ENCODE measurements around the gene PEX26. TPM values are rescaled to one million over a fixed set of nuclear protein-coding genes. Genes with fewer than 3 reads are reported as not detected.
"Not testable (repeated sequence)": the region's sequence is repeated elsewhere in the genome, so short reads cannot be mapped to it uniquely, and the experiment has no call there.

Gene PEX26
- total RNA-seq, 2 donors from 2014 or later, result 41.8 to 48.1 TPM

DNA sequence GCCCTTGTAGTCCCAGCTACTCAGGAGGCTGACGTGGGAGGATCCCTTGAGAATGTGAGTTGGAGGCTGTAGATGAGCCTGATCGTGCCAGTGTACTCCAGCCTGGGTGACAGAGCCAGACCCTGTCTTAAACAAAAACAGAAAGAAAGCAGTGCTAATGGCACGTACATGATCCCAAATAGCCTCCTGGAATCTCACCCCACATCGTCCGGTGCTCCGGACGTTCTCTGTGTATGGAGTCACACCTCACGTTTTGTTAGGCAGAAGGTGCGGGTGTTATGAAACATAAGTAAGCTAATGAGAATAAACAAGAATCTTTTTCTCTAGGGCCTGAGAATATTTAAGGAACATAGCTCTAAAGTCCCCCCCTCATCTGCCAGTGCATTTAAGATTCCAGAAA lies 29.7 kb upstream of the PEX26 start:
- H3K27ac Mint-ChIP-seq, result no peak overlapping the region
- DNase-seq (no peak), ATAC-seq (replicated peaks in 1 of 2) (no peak)
- no peaks in the 10 kb centered on the region for H3K4me1 Mint-ChIP-seq (ENCODE audit: low read depth)
- H3K9me3 Mint-ChIP-seq, result no peaks in the 10 kb centered on the region
- no peaks in the 10 kb centered on the region for H3K27me3 Mint-ChIP-seq (ENCODE audit: low read depth)
- H3K36me3 Mint-ChIP-seq (ENCODE audit: insufficient read depth in 2 of 2), result no peaks in the 10 kb centered on the region
- H3K4me3 Mint-ChIP-seq, result no peak overlapping the region

DNA sequence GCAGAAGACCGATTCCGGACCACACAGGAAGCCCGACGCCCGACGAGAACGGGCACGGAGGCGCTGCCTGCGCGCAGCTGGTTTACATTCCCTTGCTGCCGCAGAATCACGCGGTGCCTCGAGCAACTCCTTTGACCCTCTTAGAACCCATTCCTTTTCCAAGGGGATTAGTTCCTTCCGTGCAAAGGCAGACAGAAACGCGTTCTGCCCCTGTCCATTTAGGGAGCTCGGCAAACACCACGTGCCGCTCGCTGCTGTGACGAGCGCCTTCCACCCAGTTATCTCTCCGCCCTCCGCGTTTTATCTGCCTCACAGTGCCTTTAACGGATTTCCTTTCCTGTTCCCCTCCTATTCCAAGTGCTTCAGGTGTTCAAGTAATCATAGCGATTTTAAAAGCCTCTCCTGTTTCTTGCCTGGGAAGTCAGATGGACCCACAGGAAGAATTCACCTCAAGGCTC lies 29.3 kb upstream of the PEX26 start:
- DNase-seq (no peak), ATAC-seq (replicated peaks in 1 of 2) (no peak)
- H3K36me3 Mint-ChIP-seq (ENCODE audit: insufficient read depth in 2 of 2), result no peaks in the 10 kb centered on the region
- H3K9me3 Mint-ChIP-seq, result no peaks in the 10 kb centered on the region
- H3K4me1 Mint-ChIP-seq (ENCODE audit: low read depth), result no peaks in the 10 kb centered on the region
- H3K4me3 Mint-ChIP-seq, result no peak overlapping the region
- H3K27ac Mint-ChIP-seq, result no peak overlapping the region
- H3K27me3 Mint-ChIP-seq (ENCODE audit: low read depth), result no peaks in the 10 kb centered on the region

DNA sequence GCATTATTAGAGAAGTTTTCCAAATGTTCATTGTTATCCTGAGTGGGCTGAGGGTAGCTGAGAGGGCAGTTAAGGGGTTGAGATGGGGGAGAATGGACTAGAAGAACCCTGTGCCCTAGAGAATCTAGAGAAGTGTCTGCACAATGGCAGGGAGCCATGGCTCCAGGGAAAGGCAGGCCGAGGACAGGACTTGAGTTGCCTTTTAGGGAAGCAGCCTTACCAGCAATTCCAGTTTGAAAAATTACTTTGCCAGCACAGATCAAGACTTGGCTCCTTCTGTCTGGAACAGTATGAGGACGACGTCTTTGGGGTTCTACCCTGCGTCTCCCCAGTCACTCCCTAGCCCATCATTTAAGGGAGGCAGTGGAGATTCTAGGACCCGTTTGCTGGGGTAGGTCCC lies 27.7 kb upstream of the PEX26 start:
- Mint-ChIP-seq H3K36me3 (ENCODE audit: insufficient read depth in 2 of 2) (no peaks in the 10 kb centered on the region), H3K9me3 (no peaks in the 10 kb centered on the region), H3K27me3 (ENCODE audit: low read depth) (no peaks in the 10 kb centered on the region), H3K27ac (no peak overlapping the region), H3K4me3 (no peak overlapping the region), H3K4me1 (ENCODE audit: low read depth) (no peaks in the 10 kb centered on the region)
- ATAC-seq (replicated peaks in 1 of 2), result no peak
- no peak for DNase-seq

DNA sequence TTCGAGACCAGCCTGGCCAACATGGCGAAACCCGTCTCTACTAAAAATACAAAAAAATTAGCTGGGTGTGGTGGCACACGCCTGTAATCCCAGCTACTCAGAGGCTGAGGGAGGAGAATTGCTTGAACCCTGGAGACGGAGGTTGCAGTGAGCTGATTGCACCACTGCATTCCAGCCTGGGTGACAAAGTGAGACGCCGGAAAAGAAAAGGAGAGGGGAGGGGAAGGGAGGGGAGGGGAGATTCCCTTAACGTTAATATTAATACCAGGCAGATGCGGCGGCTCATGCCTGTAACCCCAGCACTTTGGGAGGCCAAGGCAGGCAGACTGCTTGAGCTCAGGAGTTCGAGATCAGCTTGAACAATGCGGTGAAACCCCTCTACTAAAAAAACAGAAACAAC lies 26.7 kb upstream of the PEX26 start:
- DNase-seq; H3K4me3 Mint-ChIP-seq; H3K27me3 Mint-ChIP-seq (ENCODE audit: low read depth); H3K4me1 Mint-ChIP-seq (ENCODE audit: low read depth); H3K36me3 Mint-ChIP-seq (ENCODE audit: insufficient read depth in 2 of 2); ATAC-seq (replicated peaks in 1 of 2); H3K9me3 Mint-ChIP-seq; H3K27ac Mint-ChIP-seq: not testable (repeated sequence)

DNA sequence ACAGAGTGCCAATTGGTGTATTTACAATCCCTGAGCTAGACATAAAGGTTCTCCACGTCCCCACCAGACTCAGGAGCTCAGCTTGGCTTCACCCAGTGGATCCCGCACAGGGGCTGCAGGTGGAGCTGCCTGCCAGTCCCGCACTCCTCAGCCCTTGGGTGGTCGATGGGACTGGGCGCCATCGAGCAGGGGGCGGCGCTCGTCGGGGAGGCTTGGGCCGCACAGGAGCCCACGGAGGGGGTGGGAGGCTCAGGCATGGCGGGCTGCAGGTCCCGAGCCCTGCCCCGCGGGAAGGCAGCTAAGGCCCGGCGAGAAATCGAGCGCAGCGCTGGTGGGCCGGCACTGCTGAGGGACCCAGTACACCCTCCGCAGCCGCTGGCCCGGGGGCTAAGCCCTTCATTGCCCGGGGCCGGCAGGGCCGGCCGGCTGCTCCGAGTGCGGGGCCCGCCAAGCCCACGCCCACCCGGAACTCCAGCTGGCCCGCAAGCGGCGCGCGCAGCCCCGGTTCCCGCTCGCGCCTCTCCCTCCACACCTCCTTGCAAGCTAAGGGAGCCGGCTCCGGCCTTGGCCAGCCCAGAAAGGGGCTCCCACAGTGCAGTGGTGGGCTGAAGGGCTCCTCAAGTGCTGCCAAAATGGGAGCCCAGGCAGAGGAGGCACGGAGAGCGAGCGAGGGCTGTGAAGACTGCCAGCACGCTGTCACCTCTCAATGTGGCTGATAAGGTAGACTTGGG lies 24.4 kb upstream of the PEX26 start:
- H3K36me3 Mint-ChIP-seq (ENCODE audit: insufficient read depth in 2 of 2); ATAC-seq (replicated peaks in 1 of 2); DNase-seq; H3K27ac Mint-ChIP-seq; H3K4me1 Mint-ChIP-seq (ENCODE audit: low read depth); H3K4me3 Mint-ChIP-seq; H3K27me3 Mint-ChIP-seq (ENCODE audit: low read depth); H3K9me3 Mint-ChIP-seq: not testable (repeated sequence)

DNA sequence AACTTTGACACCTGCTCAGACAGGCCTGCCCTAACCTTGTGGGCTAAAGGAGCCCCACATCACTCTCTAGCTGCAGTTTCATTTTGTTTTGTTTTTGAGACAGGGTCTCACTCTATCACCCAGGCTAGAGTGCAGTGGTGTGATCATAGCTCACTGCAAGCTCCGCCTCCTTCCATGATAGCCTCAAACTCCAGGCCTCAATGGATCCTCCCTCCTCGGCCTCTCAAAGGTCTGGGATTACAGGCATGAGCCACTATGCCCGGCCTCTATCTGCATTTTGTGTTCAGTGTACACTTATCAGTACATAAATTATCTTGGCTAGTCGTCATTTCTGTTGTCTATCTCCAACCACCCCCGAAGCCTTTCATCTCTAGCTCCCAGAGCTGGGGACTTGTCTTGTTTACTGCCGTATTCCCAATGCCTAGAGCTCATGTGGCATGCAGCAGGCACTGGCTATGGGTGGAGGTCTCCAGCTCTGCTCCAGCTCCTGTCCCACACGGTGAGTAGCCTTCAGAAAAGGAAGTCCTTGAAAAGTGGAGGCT lies 22.1 kb upstream of the PEX26 start:
- Mint-ChIP-seq H3K27me3 (ENCODE audit: low read depth) (no peaks in the 10 kb centered on the region), H3K4me1 (ENCODE audit: low read depth) (no peaks in the 10 kb centered on the region)
- no peak for ATAC-seq (replicated peaks in 1 of 2)

DNA sequence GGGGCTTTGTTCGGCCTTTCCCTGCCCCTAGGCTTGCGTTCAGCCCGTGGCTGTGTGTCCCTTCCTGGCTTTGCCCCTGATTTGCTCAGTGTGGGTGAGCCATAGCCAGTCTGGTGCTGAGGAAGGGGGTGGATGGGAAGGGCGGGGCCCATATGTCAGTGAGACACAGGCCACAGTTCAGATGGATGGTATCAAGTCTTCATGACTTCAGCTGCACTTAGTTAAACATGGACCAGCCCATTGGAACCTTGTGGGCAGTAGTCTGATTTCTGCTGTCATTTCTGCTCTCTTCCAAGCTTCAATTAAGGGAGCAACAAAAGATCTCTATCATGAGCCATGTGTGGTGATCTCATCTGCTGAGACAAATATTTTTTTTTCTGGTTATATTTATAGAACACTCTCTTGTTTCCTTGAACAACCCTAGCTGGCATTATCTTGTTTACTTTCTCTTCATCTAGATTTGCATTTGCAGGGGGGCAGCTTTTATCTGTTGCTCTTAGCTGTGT lies 21.6 kb upstream of the PEX26 start:
- Mint-ChIP-seq H3K4me1 (ENCODE audit: low read depth) (no peaks in the 10 kb centered on the region), H3K27me3 (ENCODE audit: low read depth) (no peaks in the 10 kb centered on the region), H3K36me3 (ENCODE audit: insufficient read depth in 2 of 2) (no peaks in the 10 kb centered on the region), H3K9me3 (no peaks in the 10 kb centered on the region), H3K27ac (no peak overlapping the region), H3K4me3 (no peak overlapping the region)
- DNase-seq (no peak), ATAC-seq (replicated peaks in 1 of 2) (no peak)

More for the DNA sequence above, 22.1 kb upstream of the PEX26 start:
- DNase-seq, result no peak
- H3K27ac Mint-ChIP-seq, result no peak overlapping the region
- no peaks in the 10 kb centered on the region for H3K36me3 Mint-ChIP-seq (ENCODE audit: insufficient read depth in 2 of 2)
- no peaks in the 10 kb centered on the region for H3K9me3 Mint-ChIP-seq
- no peak overlapping the region for H3K4me3 Mint-ChIP-seq

DNA sequence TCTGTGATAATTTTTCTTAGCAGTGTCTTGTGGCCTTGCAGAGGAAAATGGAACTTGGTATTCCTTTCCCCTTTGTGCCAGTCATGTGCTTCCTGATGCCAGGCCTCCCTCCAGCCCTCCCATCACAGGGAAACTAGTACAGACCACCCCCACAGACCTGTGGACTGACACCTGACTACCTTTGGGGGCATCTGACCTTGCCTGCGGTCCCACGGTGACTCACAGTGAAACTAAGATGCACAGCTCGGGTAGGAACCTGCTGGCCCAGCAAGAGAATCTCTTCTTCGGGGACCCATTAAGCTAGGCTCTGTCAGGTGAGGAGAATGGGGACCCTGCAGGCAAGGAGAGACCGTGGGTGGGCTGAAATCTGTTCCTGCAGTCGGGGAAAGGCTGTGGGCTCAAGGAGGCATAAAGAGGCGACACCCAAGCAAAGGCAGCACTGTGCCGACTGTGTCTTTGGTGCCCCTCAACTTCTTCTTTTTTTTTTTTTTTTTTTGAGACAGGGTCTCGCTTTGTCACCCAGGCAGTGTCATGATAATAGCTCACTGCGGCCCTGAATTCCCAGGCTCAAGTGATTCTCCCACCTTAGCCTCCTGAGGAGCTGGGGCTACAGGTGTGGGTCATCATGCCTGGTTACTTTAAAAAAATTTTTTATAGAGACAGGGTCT lies 20.8 kb upstream of the PEX26 start:
- no peaks in the 10 kb centered on the region for H3K36me3 Mint-ChIP-seq (ENCODE audit: insufficient read depth in 2 of 2)
- H3K27ac Mint-ChIP-seq, result no peak overlapping the region
- H3K4me3 Mint-ChIP-seq, result no peak overlapping the region
- no peaks in the 10 kb centered on the region for H3K4me1 Mint-ChIP-seq (ENCODE audit: low read depth)
- no peaks in the 10 kb centered on the region for H3K27me3 Mint-ChIP-seq (ENCODE audit: low read depth)
- no peak for DNase-seq
- no peaks in the 10 kb centered on the region for H3K9me3 Mint-ChIP-seq
- ATAC-seq (replicated peaks in 1 of 2), result no peak

DNA sequence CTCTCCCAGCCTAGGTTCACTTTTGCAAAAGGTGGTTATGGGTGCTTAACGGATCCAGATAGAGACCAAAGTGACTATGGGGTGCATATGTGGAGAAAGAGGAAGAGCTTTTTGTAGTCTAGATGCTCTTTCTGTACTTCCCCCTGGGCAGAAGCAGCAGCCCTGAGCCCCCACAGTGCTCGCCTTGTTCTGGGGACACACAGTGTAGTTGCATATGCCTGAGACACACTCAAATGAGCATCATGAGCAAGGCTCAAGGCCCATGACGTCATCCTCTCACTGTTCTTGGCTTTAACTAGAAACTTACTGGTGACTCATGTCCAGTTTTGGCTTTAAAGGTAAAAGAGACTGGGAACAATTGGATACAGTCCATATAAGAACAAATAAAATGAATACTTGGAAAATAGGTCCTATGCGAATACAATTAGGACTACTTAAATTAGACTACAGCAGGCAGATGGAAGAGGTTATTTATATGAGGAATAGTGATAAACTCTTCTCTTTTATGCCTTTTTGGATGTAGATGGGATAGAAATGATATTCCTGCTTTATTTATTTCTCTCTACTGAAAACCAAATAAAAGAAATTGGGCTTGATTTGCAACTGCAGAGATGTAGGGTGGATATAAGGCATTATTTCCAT lies 20.1 kb upstream of the PEX26 start:
- H3K4me1 Mint-ChIP-seq (ENCODE audit: low read depth), result no peaks in the 10 kb centered on the region
- ATAC-seq (replicated peaks in 1 of 2) (no peak), DNase-seq (no peak)
- no peaks in the 10 kb centered on the region for H3K9me3 Mint-ChIP-seq
- H3K27ac Mint-ChIP-seq, result no peak overlapping the region
- H3K27me3 Mint-ChIP-seq (ENCODE audit: low read depth), result no peaks in the 10 kb centered on the region
- H3K4me3 Mint-ChIP-seq, result no peak overlapping the region
- no peaks in the 10 kb centered on the region for H3K36me3 Mint-ChIP-seq (ENCODE audit: insufficient read depth in 2 of 2)

DNA sequence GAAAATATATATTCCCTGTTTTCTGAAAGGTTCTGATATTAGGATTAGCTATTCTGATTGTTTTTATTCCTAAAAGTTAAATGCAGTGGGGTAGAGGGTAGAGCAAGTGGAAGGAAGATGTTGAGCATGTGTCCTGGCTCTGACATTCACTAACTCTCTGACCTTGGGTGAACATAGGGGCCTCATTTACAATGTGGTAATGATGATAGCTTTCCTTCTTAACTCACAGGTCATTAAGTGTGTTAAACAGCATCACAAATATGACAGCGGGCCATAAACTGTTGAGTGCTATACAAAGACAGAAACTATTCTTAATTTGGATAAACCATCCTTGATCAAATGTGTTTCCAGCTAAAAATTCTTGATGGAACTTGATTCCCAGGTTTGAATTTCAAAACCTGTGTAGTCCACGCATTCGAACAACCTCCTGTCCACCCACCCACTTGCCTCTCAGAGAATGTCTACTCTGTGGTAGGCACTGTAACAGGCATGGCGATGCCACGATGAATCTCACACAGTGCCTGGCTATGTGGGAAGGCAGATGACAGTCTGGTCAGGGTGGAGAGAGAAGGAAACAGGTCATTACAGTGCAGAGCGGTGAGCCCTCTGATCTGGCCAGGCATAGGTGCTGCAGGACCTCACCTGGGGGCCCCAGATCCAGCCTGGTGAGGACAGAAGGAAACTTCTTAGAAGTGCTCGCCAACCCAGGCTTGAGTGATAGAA lies 19.3 kb upstream of the PEX26 start:
- no peak overlapping the region for H3K27ac Mint-ChIP-seq
- no peaks in the 10 kb centered on the region for H3K9me3 Mint-ChIP-seq
- no peak for ATAC-seq (replicated peaks in 1 of 2)
- no peaks in the 10 kb centered on the region for H3K4me1 Mint-ChIP-seq (ENCODE audit: low read depth)
- no peaks in the 10 kb centered on the region for H3K36me3 Mint-ChIP-seq (ENCODE audit: insufficient read depth in 2 of 2)
- H3K4me3 Mint-ChIP-seq, result no peak overlapping the region
- no peaks in the 10 kb centered on the region for H3K27me3 Mint-ChIP-seq (ENCODE audit: low read depth)
- no peak for DNase-seq

DNA sequence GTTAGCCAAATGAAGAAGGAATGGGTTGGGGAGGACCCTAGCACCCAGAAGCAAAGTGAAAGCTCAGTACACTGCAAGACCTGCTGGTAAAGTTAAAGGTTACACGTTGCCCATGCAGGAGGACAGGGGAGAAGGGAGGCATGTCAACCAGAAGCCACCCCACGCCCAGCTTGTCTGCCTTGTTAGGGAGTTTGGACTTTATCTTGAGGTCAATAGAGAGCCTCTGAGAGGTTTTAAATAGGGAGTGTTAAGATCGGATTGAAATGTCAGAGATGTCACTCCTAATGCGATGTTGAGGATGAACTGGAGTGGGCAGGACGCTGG lies 18.7 kb upstream of the PEX26 start:
- DNase-seq (no peak), ATAC-seq (replicated peaks in 1 of 2) (no peak)
- H3K4me1 Mint-ChIP-seq (ENCODE audit: low read depth), result no peaks in the 10 kb centered on the region
- no peaks in the 10 kb centered on the region for H3K9me3 Mint-ChIP-seq
- no peaks in the 10 kb centered on the region for H3K36me3 Mint-ChIP-seq (ENCODE audit: insufficient read depth in 2 of 2)
- no peak overlapping the region for H3K4me3 Mint-ChIP-seq
- H3K27ac Mint-ChIP-seq, result no peak overlapping the region
- H3K27me3 Mint-ChIP-seq (ENCODE audit: low read depth), result no peaks in the 10 kb centered on the region

DNA sequence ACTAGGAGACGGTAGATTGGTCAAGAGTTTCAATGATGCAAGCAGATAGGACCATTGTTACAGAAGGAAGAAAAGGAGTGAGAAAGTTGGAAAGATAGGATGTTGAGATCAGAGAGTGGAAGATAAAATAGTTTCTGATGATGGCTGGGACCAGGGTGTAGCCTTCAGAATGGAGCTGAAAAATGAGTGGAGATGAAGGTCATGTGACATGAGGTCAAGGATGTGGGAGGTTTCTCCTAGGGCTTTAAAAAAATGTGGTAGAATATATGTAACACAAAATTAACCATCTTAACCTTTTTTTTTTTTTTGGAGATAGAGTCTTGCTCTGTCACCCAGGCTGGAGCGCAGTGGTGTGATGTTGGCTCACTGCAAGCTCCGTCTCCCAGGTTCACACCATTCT lies 18.3 kb upstream of the PEX26 start:
- Mint-ChIP-seq H3K4me3 (no peak overlapping the region), H3K4me1 (ENCODE audit: low read depth) (no peaks in the 10 kb centered on the region), H3K9me3 (no peaks in the 10 kb centered on the region), H3K36me3 (ENCODE audit: insufficient read depth in 2 of 2) (no peaks in the 10 kb centered on the region), H3K27ac (no peak overlapping the region), H3K27me3 (ENCODE audit: low read depth) (no peaks in the 10 kb centered on the region)
- no peak for DNase-seq
- no peak for ATAC-seq (replicated peaks in 1 of 2)

DNA sequence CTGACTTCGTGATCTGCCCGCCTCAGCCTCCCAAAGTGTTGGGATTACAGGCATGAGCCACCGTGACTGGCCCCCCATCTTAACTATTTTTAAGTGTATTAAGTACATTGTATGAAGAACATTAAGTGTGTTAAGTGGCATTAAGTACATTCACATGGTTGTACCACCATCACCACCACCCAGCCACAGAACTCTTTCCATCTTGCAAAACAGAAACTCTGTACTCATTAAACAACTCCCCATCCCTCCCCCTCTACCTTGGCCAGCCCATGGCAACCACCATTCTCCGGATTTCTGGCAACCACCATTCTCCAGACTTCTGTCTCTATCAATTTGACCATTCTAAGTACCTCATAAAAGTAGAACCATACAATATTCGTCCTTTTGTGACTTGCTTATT lies 17.8 kb upstream of the PEX26 start:
- no peaks in the 10 kb centered on the region for H3K36me3 Mint-ChIP-seq (ENCODE audit: insufficient read depth in 2 of 2)
- peak in 1 of 2 donors; percentile 35 for ATAC-seq (replicated peaks in 1 of 2)
- H3K27ac Mint-ChIP-seq, result no peak overlapping the region
- no peaks in the 10 kb centered on the region for H3K4me1 Mint-ChIP-seq (ENCODE audit: low read depth)
- no peak overlapping the region for H3K4me3 Mint-ChIP-seq
- no peaks in the 10 kb centered on the region for H3K9me3 Mint-ChIP-seq
- no peak for DNase-seq
- peaks cover 5% of the 10 kb centered on the region for H3K27me3 Mint-ChIP-seq (ENCODE audit: low read depth)
